ENCODE measurements around the gene PNMA6E. TPM values are rescaled to one million over a fixed set of nuclear protein-coding genes. Genes with fewer than 3 reads are reported as not detected.

PNMA6E gene
- total and polyA plus RNA-seq, 2 of the 13 experiments (the other 11 are each of a cell fraction or from before 2014, with no cell fraction given) = not detected

- in situ Hi-C loops (cut with HindIII; ENCODE audit: extremely low pct_ligation_motif_present, low pct_unique_long_range_greater_than_20kb) (no loop called here), intact Hi-C loops (cut with micrococcal nuclease; ENCODE audit: unreplicated experiment) (no loop called here)
- Histone ChIP-seq H2AFZ (ENCODE audit: low read length) (no peak overlapping the region), H3K9me3 (ENCODE audit: low read length) (0 out of 2 replicates have a peak, but pooled peaks cover 8% of the 10 kb centered on the region), H3K4me2 (ENCODE audit: low read depth, low read length) (no peak overlapping the region), H3K9ac (ENCODE audit: insufficient read depth, low read depth, low read length) (no peak overlapping the region), H4K20me1 (ENCODE audit: insufficient read depth, low read length) (no peaks in the 10 kb centered on the region), H3K27ac (ENCODE audit: extremely low read length, insufficient read depth, low read length) (no peak overlapping the region), H3K4me1 (ENCODE audit: insufficient read depth, low read length) (no peaks in the 10 kb centered on the region), H3K4me3 (replicated peaks in 1 of 3; ENCODE audit: insufficient read depth in 1 of 3, low read depth in 2 of 3, low read length in 3 of 3) (no peak overlapping the region), H3K79me2 (ENCODE audit: insufficient read depth, low read length) (no peaks in the 10 kb centered on the region), H3K36me3 (replicated peaks in 1 of 2; ENCODE audit: control insufficient read depth in 1 of 2, insufficient read depth in 2 of 2, low read length in 2 of 2) (no peaks in the 10 kb centered on the region), H3K27me3 (ENCODE audit: control insufficient read depth in 1 of 2, insufficient read depth in 2 of 2, low read length in 2 of 2) (no peaks in the 10 kb centered on the region)
- ATAC-seq = no peak
- FAIRE-seq = no peak
- ChIA-PET POLR2A (no interaction called here), CTCF (ENCODE audit: low intra/inter-chr PET ratio, low total read pairs) (no interaction called here)
- no TSS peak for BruUV-seq (replicated peaks)
- no peak for DNase-seq (ENCODE audit: low spot score)
- no CpG with 5 or more reads among the region's 2 CpGs for WGBS (ENCODE audit: low lambda C conversion rate)
- TF ChIP-seq ZNF558 (CRISPR knock-in tag; IDR thresholded peaks at IDR 0.05; ENCODE audit: borderline replicate concordance) = no peak
- TF ChIP-seq POLR2AphosphoS2 (IDR thresholded peaks at IDR 0.05; ENCODE audit: low read depth, low read length) = no peak
- TF ChIP-seq, protein P1, sequence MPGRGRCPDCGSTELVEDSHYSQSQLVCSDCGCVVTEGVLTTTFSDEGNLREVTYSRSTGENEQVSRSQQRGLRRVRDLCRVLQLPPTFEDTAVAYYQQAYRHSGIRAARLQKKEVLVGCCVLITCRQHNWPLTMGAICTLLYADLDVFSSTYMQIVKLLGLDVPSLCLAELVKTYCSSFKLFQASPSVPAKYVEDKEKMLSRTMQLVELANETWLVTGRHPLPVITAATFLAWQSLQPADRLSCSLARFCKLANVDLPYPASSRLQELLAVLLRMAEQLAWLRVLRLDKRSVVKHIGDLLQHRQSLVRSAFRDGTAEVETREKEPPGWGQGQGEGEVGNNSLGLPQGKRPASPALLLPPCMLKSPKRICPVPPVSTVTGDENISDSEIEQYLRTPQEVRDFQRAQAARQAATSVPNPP (CRISPR knock-in tag; IDR thresholded peaks at IDR 0.05) = no peak
- no peak for TF ChIP-seq PLRG1 (conservative IDR thresholded peaks at IDR 0.05)
- TF ChIP-seq DR1 (CRISPR knock-in tag; IDR thresholded peaks at IDR 0.05) = no peak
- no peak for TF ChIP-seq TAF1 (CRISPR knock-in tag; IDR thresholded peaks at IDR 0.05)
- no peak for TF ChIP-seq FOXA1 (IDR thresholded peaks at IDR 0.05)
- no peak for TF ChIP-seq FOXA1 (CRISPR knock-in tag; IDR thresholded peaks at IDR 0.05)
- no peak for TF ChIP-seq SP2 (CRISPR knock-in tag; IDR thresholded peaks at IDR 0.05)
- TF ChIP-seq, protein P2, sequence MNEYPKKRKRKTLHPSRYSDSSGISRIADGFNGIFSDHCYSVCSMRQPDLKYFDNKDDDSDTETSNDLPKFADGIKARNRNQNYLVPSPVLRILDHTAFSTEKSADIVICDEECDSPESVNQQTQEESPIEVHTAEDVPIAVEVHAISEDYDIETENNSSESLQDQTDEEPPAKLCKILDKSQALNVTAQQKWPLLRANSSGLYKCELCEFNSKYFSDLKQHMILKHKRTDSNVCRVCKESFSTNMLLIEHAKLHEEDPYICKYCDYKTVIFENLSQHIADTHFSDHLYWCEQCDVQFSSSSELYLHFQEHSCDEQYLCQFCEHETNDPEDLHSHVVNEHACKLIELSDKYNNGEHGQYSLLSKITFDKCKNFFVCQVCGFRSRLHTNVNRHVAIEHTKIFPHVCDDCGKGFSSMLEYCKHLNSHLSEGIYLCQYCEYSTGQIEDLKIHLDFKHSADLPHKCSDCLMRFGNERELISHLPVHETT (CRISPR knock-in tag; conservative IDR thresholded peaks at IDR 0.05) = no peak
- TF ChIP-seq MATR3 (CRISPR knock-in tag; IDR thresholded peaks at IDR 0.05) = no peak
- no peak for TF ChIP-seq HOXA7 (CRISPR knock-in tag; IDR thresholded peaks at IDR 0.05)
- TF ChIP-seq, protein P3, sequence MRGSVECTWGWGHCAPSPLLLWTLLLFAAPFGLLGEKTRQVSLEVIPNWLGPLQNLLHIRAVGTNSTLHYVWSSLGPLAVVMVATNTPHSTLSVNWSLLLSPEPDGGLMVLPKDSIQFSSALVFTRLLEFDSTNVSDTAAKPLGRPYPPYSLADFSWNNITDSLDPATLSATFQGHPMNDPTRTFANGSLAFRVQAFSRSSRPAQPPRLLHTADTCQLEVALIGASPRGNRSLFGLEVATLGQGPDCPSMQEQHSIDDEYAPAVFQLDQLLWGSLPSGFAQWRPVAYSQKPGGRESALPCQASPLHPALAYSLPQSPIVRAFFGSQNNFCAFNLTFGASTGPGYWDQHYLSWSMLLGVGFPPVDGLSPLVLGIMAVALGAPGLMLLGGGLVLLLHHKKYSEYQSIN (CRISPR knock-in tag; IDR thresholded peaks at IDR 0.05; ENCODE audit: borderline replicate concordance) = no peak
- TF ChIP-seq ZNF160 (CRISPR knock-in tag; IDR thresholded peaks at IDR 0.05) = no peak
- TF ChIP-seq RBM22 (optimal IDR thresholded peaks at IDR 0.05; ENCODE audit: low read length) = no peak
- TF ChIP-seq CENPT (CRISPR knock-in tag; IDR thresholded peaks at IDR 0.05; ENCODE audit: low read depth) = no peak
- no peak for TF ChIP-seq ZNF687 (CRISPR knock-in tag; IDR thresholded peaks at IDR 0.05)
- no peak for TF ChIP-seq GATA4 (IDR thresholded peaks at IDR 0.05; ENCODE audit: borderline replicate concordance, low read depth)
- TF ChIP-seq ZNF292 (CRISPR knock-in tag; IDR thresholded peaks at IDR 0.05; ENCODE audit: borderline replicate concordance, low read depth) = no peak
Observed at GRCh38 chrX:153361781-153362397, 39.3 kb downstream of the PNMA6E start.

All from HepG2 (cell line).